AG08395 (cell line): ENCODE data around the gene GPR18.

ENCODE experiments used
- DNase-seq: peaks from one replicate; pipeline ENCODE4 v3.0.0; 2012; ENCODE audit warnings: mixed read lengths, low spot score

Gene GPR18

GRCh38 chr13:99290894-99291293 is 32.7 kb upstream of the GPR18 start:
- DNase-seq = no peak

- DNase-seq = no peak
Observed at GRCh38 chr13:99289674-99290337, 31.6 kb upstream of the GPR18 start.

- no peak for DNase-seq
Observed at GRCh38 chr13:99289271-99289670, 31.1 kb upstream of the GPR18 start.

- no peak for DNase-seq
Observed at GRCh38 chr13:99288089-99288488, 29.9 kb upstream of the GPR18 start.

- no peak for DNase-seq
Observed at GRCh38 chr13:99287551-99287950, 29.4 kb upstream of the GPR18 start.

- no peak for DNase-seq
Observed at GRCh38 chr13:99285432-99286182, 27.4 kb upstream of the GPR18 start.

- DNase-seq = no peak
Observed at GRCh38 chr13:99282264-99283231, 24.4 kb upstream of the GPR18 start.

GRCh38 chr13:99281811-99282263 is 23.7 kb upstream of the GPR18 start:
- DNase-seq = peak; percentile 48

GRCh38 chr13:99280166-99280565 is 22.0 kb upstream of the GPR18 start:
- peak; percentile 53 for DNase-seq

- DNase-seq = no peak
Observed at GRCh38 chr13:99279637-99280036, 21.5 kb upstream of the GPR18 start.

- no peak for DNase-seq
Observed at GRCh38 chr13:99278843-99279242, 20.7 kb upstream of the GPR18 start.

- DNase-seq = no peak
Observed at GRCh38 chr13:99278200-99278599, 20.0 kb upstream of the GPR18 start.

- no peak for DNase-seq
Observed at GRCh38 chr13:99277629-99278028, 19.4 kb upstream of the GPR18 start.

- DNase-seq = no peak
Observed at GRCh38 chr13:99276706-99277105, 18.5 kb upstream of the GPR18 start.

GRCh38 chr13:99275093-99275469 is 16.9 kb upstream of the GPR18 start:
- peak; percentile 67 for DNase-seq

GRCh38 chr13:99273128-99273527 is 14.9 kb upstream of the GPR18 start:
- DNase-seq = no peak

- no peak for DNase-seq
Observed at GRCh38 chr13:99272481-99272880, 14.3 kb upstream of the GPR18 start.

- DNase-seq = no peak
Observed at GRCh38 chr13:99271249-99271648, 13.1 kb upstream of the GPR18 start.

- DNase-seq = no peak
Observed at GRCh38 chr13:99270518-99270917, 12.3 kb upstream of the GPR18 start.

- DNase-seq = peak; percentile 67
Observed at GRCh38 chr13:99269627-99270241, 11.6 kb upstream of the GPR18 start.

GRCh38 chr13:99268822-99269221 is 10.6 kb upstream of the GPR18 start:
- DNase-seq = no peak

GRCh38 chr13:99267927-99268326 is 9.7 kb upstream of the GPR18 start:
- no peak for DNase-seq
